K562 (cell line): ENCODE results near the gene OVOL1. TPM values are rescaled to one million over a fixed set of nuclear protein-coding genes. Genes with fewer than 3 reads are reported as not detected.

Experiments
- ATAC-seq: fragments of 200-7000 bp; cut with Tn5 transposase; 3 replicates; pipeline ENCODE4 v1.9.1; 2020; ENCODE audit warnings: moderate library complexity
- BruUV-seq: library from RNA; stranded (reverse); fragments of 400-500 nt; replicated peaks from 2 replicates; lab custom pipeline; 2021; lab: Mats Ljungman, UMichigan
- CTCF ChIA-PET: fragments of 300-600 bp; formaldehyde crosslinking; extraction: SDS; loops from one replicate; lab custom pipeline; 2021; ENCODE audit warnings: low intra/inter-chr PET ratio; lab: Yijun Ruan, JAX
- POLR2A ChIA-PET: fragments of 300-600, 350-650 bp; sonication (Branson Sonifier 250); formaldehyde crosslinking; extraction: SDS; loops from one replicate; lab custom pipeline; 2021; ENCODE audit warnings: antibody characterized with exemption, inconsistent platforms; lab: Yijun Ruan, JAX
- DNase-seq, 4 experiments: peaks; one replicate each; pipeline versions ENCODE4 v3.0.0 to v3.0.0-alpha.2; 2011 to 2018; ENCODE audit warnings: low spot score in 3 of 4, mixed read lengths in 3 of 4; ENCODE audit errors: extremely low read depth in 1 of 4
- FAIRE-seq: peaks from 2 replicates; lab custom pipeline; 2011; peaks lifted over from hg19 to GRCh38; lab: Jason Lieb, UNC
- H2AFZ ChIP-seq: 2 replicates; pipeline ENCODE4 v1.6.0; 2011; ENCODE audit warnings: low read depth, low read length, control low read depth, inconsistent platforms
- H3K27ac ChIP-seq: fragments of 200-600 bp; 3 replicates; pipeline ENCODE4 v1.8.0; 2011; ENCODE audit warnings: low read depth, mild to moderate bottlenecking, control low read depth, inconsistent platforms, low read length, moderate library complexity, mixed read lengths; ENCODE audit errors: extremely low read depth
- H3K27me3 ChIP-seq, 2 experiments: fragments of 300-600 bp in 1 of 2; 2 replicates in 1 of 2; 3 replicates in 1 of 2; pipeline versions ENCODE4 v1.6.0 to v1.8.0; 2011; ENCODE audit warnings: inconsistent platforms in 2 of 2, low read length in 2 of 2, mild to moderate bottlenecking in 1 of 2, mixed read lengths in 1 of 2, moderate library complexity in 1 of 2; ENCODE audit not compliant: control insufficient read depth in 2 of 2, insufficient read depth in 2 of 2
- H3K36me3 ChIP-seq: fragments of 300-600 bp; 3 replicates; pipeline ENCODE4 v1.8.0; 2011; ENCODE audit warnings: mild to moderate bottlenecking, low read length, inconsistent platforms; ENCODE audit not compliant: control insufficient read depth, insufficient read depth
- H3K4me1 ChIP-seq, 2 experiments: fragments of 200-600 bp in 1 of 2; replicated peaks in 1 of 2; 2 replicates in 1 of 2; 3 replicates in 1 of 2; pipeline versions ENCODE4 v1.5.1 to v1.8.0; 2011; ENCODE audit warnings: inconsistent platforms in 2 of 2, low read length in 2 of 2, mild to moderate bottlenecking in 1 of 2, mixed read lengths in 1 of 2, moderate library complexity in 1 of 2; ENCODE audit not compliant: control insufficient read depth in 2 of 2, insufficient read depth in 2 of 2
- H3K4me2 ChIP-seq: 2 replicates; pipeline ENCODE4 v1.6.1; 2011; ENCODE audit warnings: low read length, control low read depth, inconsistent platforms, mixed read lengths; ENCODE audit not compliant: insufficient read depth
- H3K4me3 ChIP-seq: fragments of 200-600 bp; sonication (generic), shearing (Covaris generic); 2 replicates; pipeline ENCODE4 v1.5.1; 2016; ENCODE audit warnings: control low read depth, inconsistent platforms
- H3K79me2 ChIP-seq: fragments of 200-600 bp; 3 replicates; pipeline ENCODE4 v1.8.0; 2011; ENCODE audit warnings: low read length, inconsistent platforms; ENCODE audit not compliant: control insufficient read depth, insufficient read depth
- H3K9ac ChIP-seq, 2 experiments: 2 replicates each; pipeline versions ENCODE4 v1.6.0 to v1.6.1; 2011; ENCODE audit warnings: low read depth in 2 of 2, low read length in 2 of 2, control low read depth in 1 of 2, inconsistent platforms in 1 of 2, mild to moderate bottlenecking in 1 of 2, mixed read lengths in 1 of 2; ENCODE audit not compliant: insufficient read depth in 1 of 2
- H3K9me1 ChIP-seq: one replicate; pipeline ENCODE4 v1.6.0; 2011; ENCODE audit warnings: inconsistent platforms, mild to moderate bottlenecking, low read length, moderate library complexity; ENCODE audit not compliant: control insufficient read depth, insufficient read depth
- H3K9me3 ChIP-seq: replicated peaks from 2 replicates; pipeline ENCODE4 v1.5.1; 2011; ENCODE audit warnings: low read depth, low read length, inconsistent platforms; ENCODE audit not compliant: control insufficient read depth, insufficient read depth
- H4K20me1 ChIP-seq: replicated peaks from 2 replicates; pipeline ENCODE4 v1.6.1; 2011; ENCODE audit warnings: low read length, inconsistent platforms, mixed read lengths; ENCODE audit not compliant: control insufficient read depth, insufficient read depth
- BCL6 ChIP-seq: fragments of 250-450 bp; sonication (Bioruptor Pico); IDR thresholded peaks from 2 replicates; pipeline ENCODE4 v1.4.0; 2020
- BCOR ChIP-seq: fragments of 450-650 bp; IDR thresholded peaks from 2 replicates; pipeline ENCODE4 v1.6.1; 2016
- CXXC5 ChIP-seq: fragments of 250-450 bp; sonication (Bioruptor Pico); IDR thresholded peaks from 2 replicates; pipeline ENCODE4 v1.8.0; 2022; ENCODE audit warnings: inconsistent platforms, mild to moderate bottlenecking, moderate library complexity
- HDAC8 ChIP-seq: fragments of 450-650 bp; IDR thresholded peaks from 2 replicates; pipeline ENCODE4 v1.6.1; 2016; ENCODE audit warnings: mild to moderate bottlenecking, missing genetic modification characterization, moderate library complexity, missing compliant biosample characterization
- NFIX ChIP-seq: fragments of 250-450 bp; sonication (Bioruptor Pico); IDR thresholded peaks from 2 replicates; pipeline ENCODE4 v1.4.0; 2020; ENCODE audit warnings: low read depth, mild to moderate bottlenecking, moderate library complexity
- PHF21A ChIP-seq: fragments of 450-650 bp; IDR thresholded peaks from 2 replicates; pipeline ENCODE4 v1.6.1; 2017; ENCODE audit warnings: low read depth, borderline replicate concordance
- SIN3B ChIP-seq: fragments of 450-650 bp; IDR thresholded peaks from 2 replicates; pipeline ENCODE4 v1.6.1; 2017; ENCODE audit warnings: low read depth, mild to moderate bottlenecking, moderate library complexity
- TOE1 ChIP-seq, 2 experiments: fragments of 450-650 bp in 1 of 2; sonication (generic) in 1 of 2; formaldehyde crosslinking in 1 of 2; IDR thresholded peaks; 2 replicates each; pipeline versions ENCODE4 v1.7.1 to v1.8.0; 2016 to 2022; ENCODE audit warnings: borderline replicate concordance in 2 of 2, mild to moderate bottlenecking in 2 of 2, antibody characterized with exemption in 1 of 2, inconsistent platforms in 1 of 2, low read depth in 1 of 2, missing genetic modification reagents in 1 of 2, moderate library complexity in 1 of 2
- ZFP30 ChIP-seq: fragments of 250-450 bp; sonication (Bioruptor Pico); IDR thresholded peaks from 2 replicates; pipeline ENCODE4 v1.8.0; 2022; ENCODE audit warnings: moderate library complexity, mild to moderate bottlenecking, inconsistent platforms, borderline replicate concordance
- ZNF12 ChIP-seq: sonication (generic); formaldehyde crosslinking; IDR thresholded peaks from 2 replicates; pipeline ENCODE4 v1.4.0; 2020; ENCODE audit warnings: mild to moderate bottlenecking, missing genetic modification reagents
- WGBS: fragments of 100-300 bp; shearing (Covaris generic); methylation state at CpG from one replicate; pipeline ENCODE4 v1.1.6; 2016; ENCODE audit warnings: low coverage, mixed read lengths; ENCODE audit not compliant: insufficient coverage; ENCODE audit errors: missing lambda C conversion rate; 5-methylcytosine and 5-hydroxymethylcytosine counted together
- in situ Hi-C: fragments of 300-500 bp; cut with MboI; formaldehyde crosslinking; loops from 4 replicates; pipeline ENCODE4 v1.15.0; 2018; ENCODE audit warnings: inconsistent platforms, mixed read lengths
- intact Hi-C: fragments of 100-400 bp; cut with micrococcal nuclease; formaldehyde crosslinking; loops from 2 replicates; pipeline ENCODE4 v1.14.2; 2022
- polyA plus RNA-seq, 8 experiments: library from polyadenylated mRNA; depleted of rRNA in 4 of 8; stranded (reverse) in 5 of 8; unstranded in 3 of 8; fragments of >200 nt; fragmentation: Nextera tagmentation in 2 of 8; fragmentation: Illumina TruSeq in 1 of 8; extraction: Ambion mirVana in 2 of 8; extraction: Trizol in 1 of 8; gene quantifications; 2 replicates each; pipeline versions ENCODE4 v1.2.1 to v1.2.3, GENCODE V29; 2011 to 2014; ENCODE audit warnings: inconsistent platforms in 1 of 8, missing spikeins in 1 of 8
- total RNA-seq, 7 experiments: library from RNA; depleted of rRNA in 6 of 7; stranded (reverse); fragments of >200 nt in 6 of 7; fragmentation: Illumina TruSeq in 2 of 7; extraction: Trizol in 2 of 7; gene quantifications; 2 replicates each; pipeline versions ENCODE4 v1.2.1 to v1.2.3, GENCODE V29; 2011 to 2021; ENCODE audit warnings: low replicate concordance in 1 of 7

The OVOL1 gene
- total and polyA plus RNA-seq, 9 of the 15 experiments (the other 6 are each of a cell fraction or from before 2014, with no cell fraction given): 0.09 TPM; not detected in 8

DNA sequence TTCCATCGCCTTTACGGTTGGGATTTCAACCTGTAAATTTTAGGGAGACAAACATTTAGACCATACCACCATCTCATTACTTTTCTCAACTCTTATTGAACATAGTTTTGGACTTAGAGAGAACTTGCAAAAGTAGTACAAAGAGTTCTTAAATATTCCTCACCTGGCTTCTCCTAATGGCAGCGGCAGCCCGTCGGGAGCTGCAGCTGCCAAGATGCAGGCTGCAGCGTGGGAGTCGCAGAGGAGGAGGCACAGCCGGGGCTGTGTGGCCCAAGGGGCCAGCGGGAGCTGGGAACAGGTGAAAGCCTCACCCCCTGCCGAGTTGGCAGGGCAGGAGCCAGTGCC lies 43.2 kb upstream of the OVOL1 start:
- Histone ChIP-seq H3K27me3 (peaks cover 9 to 19% of the 10 kb centered on the region in 2 experiments; a peak in 3 of 5 replicates), H3K9me1 (no peaks in the 10 kb centered on the region), H3K4me1 (peaks cover 4 to 15% of the 10 kb centered on the region in 2 experiments; a peak in 3 of 5 replicates), H3K4me3 (no peak overlapping the region), H2AFZ (no peak overlapping the region), H3K9ac (no peak overlapping the region), H3K9me3 (no peaks in the 10 kb centered on the region; the same call in 1 of the 2 replicates), H3K36me3 (no peaks in the 10 kb centered on the region), H3K79me2 (no peaks in the 10 kb centered on the region), H4K20me1 (no peaks in the 10 kb centered on the region), H3K27ac (no peak overlapping the region), H3K4me2 (no peak overlapping the region)
- ChIA-PET POLR2A (interaction anchor here (1.2 to 1.4 kb wide), 3 partner anchors 23 to 116 kb away, joined by 3 to 4 read pairs (median 4); partner anchors contain the start of gene RNASEH2C), CTCF (interaction anchor here (1.0 to 2.0 kb wide), 3 partner anchors 12 to 74 kb away, joined by 3 to 9 read pairs (median 6); no protein-coding TSS in a partner anchor)
- ATAC-seq (no peak), FAIRE-seq (no peak), DNase-seq (no peak)
- WGBS: 7% methylated on average over 10 of the region's 10 CpGs
- intact Hi-C loops: loop anchor here (1.0 kb wide), 1 partner anchor 75 kb away; no protein-coding TSS in a partner anchor
- no peak for TF ChIP-seq ZFP30 (CRISPR knock-in tag)
- TF ChIP-seq HDAC8 (tag): no peak
- TF ChIP-seq NFIX (CRISPR knock-in tag): no peak
- TF ChIP-seq ZNF12: no peak
- no peak for TF ChIP-seq CXXC5
- TF ChIP-seq TOE1 (IDR thresholded peaks at IDR 0.05; ENCODE audit: borderline replicate concordance): no peak
- TF ChIP-seq TOE1 (CRISPR knock-in tag; IDR thresholded peaks at IDR 0.05; ENCODE audit: borderline replicate concordance, low read depth): no peak
- TF ChIP-seq BCOR: no peak
- TF ChIP-seq SIN3B: no peak
- TF ChIP-seq PHF21A: no peak
- TF ChIP-seq BCL6 (CRISPR knock-in tag): no peak
- no TSS peak for BruUV-seq
- in situ Hi-C loops: no loop called here
